K562 (cell line): ENCODE measurements around the gene BBS1. TPM values are rescaled to one million over a fixed set of nuclear protein-coding genes. Genes with fewer than 3 reads are reported as not detected.

Experiments used
- ATF1 ChIP-seq, 2 experiments: fragments of 450-650 bp in 1 of 2; IDR thresholded peaks; 2 replicates each; pipeline ENCODE4 v1.6.1; 2016; ENCODE audit warnings: missing compliant biosample characterization in 1 of 2, missing genetic modification characterization in 1 of 2
- CSDE1 ChIP-seq, 2 experiments: fragments of 450-650 bp; IDR thresholded peaks; 2 replicates each; pipeline ENCODE4 v1.6.1; 2016; ENCODE audit warnings: mild to moderate bottlenecking in 1 of 2
- EZH2 ChIP-seq: IDR thresholded peaks from 2 replicates; pipeline ENCODE4 v1.6.1; 2012; ENCODE audit warnings: low read depth, mild to moderate bottlenecking, inconsistent platforms, low read length, borderline replicate concordance
- FOXM1 ChIP-seq, 2 experiments: fragments of 450-650 bp in 1 of 2; sonication (generic) in 1 of 2; formaldehyde crosslinking in 1 of 2; IDR thresholded peaks; 2 replicates each; pipeline versions ENCODE4 v1.6.1 to v1.9.0; 2017 to 2022; ENCODE audit warnings: low read depth in 2 of 2, mild to moderate bottlenecking in 2 of 2, missing genetic modification reagents in 1 of 2, moderate library complexity in 1 of 2
- GTF2A2 ChIP-seq: IDR thresholded peaks from 2 replicates; pipeline ENCODE4 v1.6.1; 2016; ENCODE audit warnings: mild to moderate bottlenecking, missing genetic modification characterization, missing compliant biosample characterization
- HLTF ChIP-seq: fragments of 450-650 bp; IDR thresholded peaks from 2 replicates; pipeline ENCODE4 v1.6.1; 2016
- KDM4B ChIP-seq, 2 experiments: fragments of 450-650 bp in 1 of 2; sonication (generic) in 1 of 2; IDR thresholded peaks; 2 replicates each; pipeline ENCODE4 v1.6.1; 2016 to 2017; ENCODE audit warnings: borderline replicate concordance in 2 of 2, antibody characterized with exemption in 1 of 2, low read depth in 1 of 2, mild to moderate bottlenecking in 1 of 2
- KLF6 ChIP-seq: fragments of 250-450 bp; sonication (Bioruptor Pico); IDR thresholded peaks from 2 replicates; pipeline ENCODE4 v1.4.0; 2020; ENCODE audit warnings: mild to moderate bottlenecking, moderate library complexity, borderline replicate concordance
- MAFG ChIP-seq: fragments of 450-650 bp; conservative IDR thresholded peaks from 2 replicates; pipeline ENCODE4 v1.6.1; 2016; ENCODE audit warnings: missing genetic modification characterization, missing compliant biosample characterization
- MYC ChIP-seq, 2 experiments: fragments of 250-450 bp in 1 of 2; sonication (Bioruptor Pico) in 1 of 2; IDR thresholded peaks; 2 replicates each; pipeline versions ENCODE4 v1.5.1 to v1.6.1; 2012 to 2021; ENCODE audit warnings: low read depth in 2 of 2, borderline replicate concordance in 1 of 2, improper control_type of control experiment in 1 of 2, low read length in 1 of 2, mild to moderate bottlenecking in 1 of 2, moderate library complexity in 1 of 2
- NFYB ChIP-seq: IDR thresholded peaks from 2 replicates; pipeline ENCODE4 v1.6.1; 2011; ENCODE audit warnings: mild to moderate bottlenecking, moderate library complexity; ENCODE audit not compliant: insufficient read length; ENCODE audit errors: extremely low read depth
- PHF20 ChIP-seq: fragments of 450-650 bp; IDR thresholded peaks from 2 replicates; pipeline ENCODE4 v1.6.1; 2018; ENCODE audit not compliant: partially characterized antibody
- PRMT5 ChIP-seq: sonication (generic); formaldehyde crosslinking; IDR thresholded peaks from 2 replicates; pipeline ENCODE4 v1.5.0; 2020; ENCODE audit warnings: missing genetic modification reagents
- PTBP1 ChIP-seq: fragments of 200-400 bp; formaldehyde crosslinking; IDR thresholded peaks from 2 replicates; pipeline ENCODE4 v1.6.1; 2017; ENCODE audit warnings: low read depth, low read length
- PTTG1 ChIP-seq: fragments of 450-650 bp; IDR thresholded peaks from 2 replicates; pipeline ENCODE4 v1.6.1; 2016; ENCODE audit warnings: low read depth, mild to moderate bottlenecking, missing genetic modification characterization, missing compliant biosample characterization
- RBM22 ChIP-seq: fragments of 200-400 bp; formaldehyde crosslinking; IDR thresholded peaks from 2 replicates; pipeline ENCODE4 v1.6.1; 2018; ENCODE audit warnings: low read length, low read depth; ENCODE audit not compliant: poor library complexity, severe bottlenecking
- SNIP1 ChIP-seq: fragments of 450-650 bp; IDR thresholded peaks from 2 replicates; pipeline ENCODE4 v1.7.1; 2017; ENCODE audit warnings: low read depth, mild to moderate bottlenecking
- TFE3 ChIP-seq: fragments of 450-650 bp; formaldehyde crosslinking; IDR thresholded peaks from 2 replicates; pipeline ENCODE4 v1.4.0; 2020; ENCODE audit warnings: mild to moderate bottlenecking, mixed read lengths
- XRCC5 ChIP-seq: fragments of 200-400 bp; formaldehyde crosslinking; IDR thresholded peaks from 2 replicates; pipeline ENCODE4 v1.6.1; 2017; ENCODE audit warnings: low read depth, mild to moderate bottlenecking, low read length
- ZNF253 ChIP-seq: fragments of 250-450 bp; sonication (Bioruptor Pico); conservative IDR thresholded peaks from 2 replicates; pipeline ENCODE4 v1.6.1; 2021; ENCODE audit warnings: mild to moderate bottlenecking
- ZNF280A ChIP-seq: fragments of 450-650 bp; IDR thresholded peaks from 2 replicates; pipeline ENCODE4 v1.6.1; 2018; ENCODE audit warnings: mild to moderate bottlenecking, low read depth; ENCODE audit not compliant: partially characterized antibody
- ZNF395 ChIP-seq: fragments of 200-800 bp; sonication (Bioruptor generic); IDR thresholded peaks from 2 replicates; pipeline ENCODE4 v1.6.1; 2017; ENCODE audit warnings: missing genetic modification characterization, missing compliant biosample characterization
- ZSCAN29 ChIP-seq: fragments of 450-650 bp; IDR thresholded peaks from 2 replicates; pipeline ENCODE4 v1.6.1; 2017
- polyA plus RNA-seq, 8 experiments: library from polyadenylated mRNA; depleted of rRNA in 4 of 8; stranded (reverse) in 5 of 8; unstranded in 3 of 8; fragments of >200 nt; fragmentation: Nextera tagmentation in 2 of 8; fragmentation: Illumina TruSeq in 1 of 8; extraction: Ambion mirVana in 2 of 8; extraction: Trizol in 1 of 8; gene quantifications; 2 replicates each; pipeline versions ENCODE4 v1.2.1 to v1.2.3, GENCODE V29; 2011 to 2014; ENCODE audit warnings: inconsistent platforms in 1 of 8, missing spikeins in 1 of 8
- total RNA-seq, 7 experiments: library from RNA; depleted of rRNA in 6 of 7; stranded (reverse); fragments of >200 nt in 6 of 7; fragmentation: Illumina TruSeq in 2 of 7; extraction: Trizol in 2 of 7; gene quantifications; 2 replicates each; pipeline versions ENCODE4 v1.2.1 to v1.2.3, GENCODE V29; 2011 to 2021; ENCODE audit warnings: low replicate concordance in 1 of 7

BBS1 gene
- total and polyA plus RNA-seq, 9 of the 15 experiments (the other 6 are each of a cell fraction or from before 2014, with no cell fraction given) = 9.0 to 19.8 (median 12.1) TPM

GRCh38 chr11:66545701-66546367 lies 35.4 kb downstream of the BBS1 start, which contains the start of gene ZDHHC24 (continued):
- no peak for TF ChIP-seq PTTG1 (tag)
- no peak for TF ChIP-seq PTBP1
- TF ChIP-seq ZNF395 (CRISPR knock-in tag) = no peak; the same call in 1 of the 2 replicates
- TF ChIP-seq CSDE1 (IDR thresholded peaks at IDR 0.05) = no peak
- TF ChIP-seq EZH2 = no peak
- no peak for TF ChIP-seq ZNF280A
- TF ChIP-seq ZNF253 (CRISPR knock-in tag) = no peak
- TF ChIP-seq KLF6 (CRISPR knock-in tag) = no peak
- TF ChIP-seq KDM4B (IDR thresholded peaks at IDR 0.05; ENCODE audit: borderline replicate concordance in 2 of 2, low read depth in 1 of 2) = no peak; a peak in 1 of 4 replicates
- no peak for TF ChIP-seq TFE3
- TF ChIP-seq MAFG (tag) = no peak
- TF ChIP-seq ZSCAN29 = no peak
- no peak; the same call in 1 of the 2 replicates for TF ChIP-seq FOXM1 (IDR thresholded peaks at IDR 0.05; ENCODE audit: low read depth)
- TF ChIP-seq FOXM1 (CRISPR knock-in tag; IDR thresholded peaks at IDR 0.05; ENCODE audit: low read depth) = peak; percentile 70; the same call in 1 of the 2 replicates
- TF ChIP-seq HLTF = no peak
- no peak for TF ChIP-seq XRCC5
- TF ChIP-seq PHF20 = peak; percentile 71
- no peak for TF ChIP-seq ATF1 (CRISPR knock-in tag; IDR thresholded peaks at IDR 0.05)
- TF ChIP-seq ATF1 (tag; IDR thresholded peaks at IDR 0.05) = peak; percentile 79
- no peak for TF ChIP-seq PRMT5 (CRISPR knock-in tag)
- TF ChIP-seq MYC (IDR thresholded peaks at IDR 0.05; ENCODE audit: low read depth, low read length) = peak; percentile 86
- TF ChIP-seq MYC (CRISPR knock-in tag; IDR thresholded peaks at IDR 0.05; ENCODE audit: borderline replicate concordance, low read depth) = no peak
- no peak for TF ChIP-seq GTF2A2
- no peak for TF ChIP-seq SNIP1
- no peak for TF ChIP-seq RBM22
- TF ChIP-seq NFYB = peak; percentile 67
